DND-41 (cell line): ENCODE data around the gene DPM3.
"Not testable (repeated sequence)": the region's sequence is repeated elsewhere in the genome, so short reads cannot be mapped to it uniquely, and the experiment has no call there.

Experiments used
- CTCF ChIP-seq: IDR thresholded peaks from 2 replicates; pipeline ENCODE4 v1.5.1; 2012; ENCODE audit warnings: borderline replicate concordance, low read length, moderate library complexity, mild to moderate bottlenecking; ENCODE audit not compliant: poor library complexity, severe bottlenecking; ENCODE audit errors: extremely low read depth
- EZH2 ChIP-seq: IDR thresholded peaks from 3 replicates; pipeline ENCODE4 v1.6.1; 2012; ENCODE audit warnings: borderline replicate concordance, low read depth, mild to moderate bottlenecking, moderate library complexity, low read length, inconsistent platforms; ENCODE audit not compliant: severe bottlenecking

- not testable (repeated sequence) for TF ChIP-seq CTCF, EZH2
These were observed 22.2 kb downstream of the DPM3 start for GRCh38 chr1:155118090-155118489.
